AG09309 (cell line): ENCODE measurements around the gene ZMYND15.
A peak's percentile ranks its signal among the peaks of the same experiment; 100 is the strongest.

Source experiments
- DNase-seq: peaks from one replicate; pipeline ENCODE4 v3.0.0-alpha.2; 2010; ENCODE audit warnings: low read depth
- H3K4me3 ChIP-seq: 2 replicates; pipeline ENCODE4 v1.5.1; 2011; ENCODE audit warnings: mild to moderate bottlenecking, low read depth, low read length, moderate library complexity; ENCODE audit not compliant: control insufficient read depth
- TF ChIP-seq, protein P1 (sequence below): IDR thresholded peaks from 2 replicates; pipeline ENCODE4 v1.5.1; 2011; ENCODE audit warnings: mild to moderate bottlenecking, low read depth, low read length, inconsistent platforms; ENCODE audit not compliant: insufficient read depth, control insufficient read depth; ENCODE audit errors: missing control alignments

Gene ZMYND15

DNA sequence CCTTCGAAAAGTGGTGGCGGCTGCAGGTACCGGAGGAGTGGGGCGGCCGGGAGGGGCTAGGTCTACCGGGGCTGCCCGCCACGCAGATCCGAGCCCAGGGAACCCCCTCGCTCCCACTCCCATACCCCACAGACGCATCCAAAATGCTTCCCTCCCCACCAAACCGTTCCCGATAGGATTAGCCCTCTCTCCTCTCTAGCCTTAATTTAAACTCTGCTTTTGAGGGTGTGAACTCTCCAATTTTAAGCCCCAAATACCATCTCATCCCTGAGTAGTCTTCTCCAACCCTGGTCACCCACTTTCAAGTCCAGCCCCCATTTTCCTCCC is 355 bp downstream of the ZMYND15 start:
- H3K4me3 ChIP-seq = peak overlapping the region; percentile 72
- TF ChIP-seq, protein P1, sequence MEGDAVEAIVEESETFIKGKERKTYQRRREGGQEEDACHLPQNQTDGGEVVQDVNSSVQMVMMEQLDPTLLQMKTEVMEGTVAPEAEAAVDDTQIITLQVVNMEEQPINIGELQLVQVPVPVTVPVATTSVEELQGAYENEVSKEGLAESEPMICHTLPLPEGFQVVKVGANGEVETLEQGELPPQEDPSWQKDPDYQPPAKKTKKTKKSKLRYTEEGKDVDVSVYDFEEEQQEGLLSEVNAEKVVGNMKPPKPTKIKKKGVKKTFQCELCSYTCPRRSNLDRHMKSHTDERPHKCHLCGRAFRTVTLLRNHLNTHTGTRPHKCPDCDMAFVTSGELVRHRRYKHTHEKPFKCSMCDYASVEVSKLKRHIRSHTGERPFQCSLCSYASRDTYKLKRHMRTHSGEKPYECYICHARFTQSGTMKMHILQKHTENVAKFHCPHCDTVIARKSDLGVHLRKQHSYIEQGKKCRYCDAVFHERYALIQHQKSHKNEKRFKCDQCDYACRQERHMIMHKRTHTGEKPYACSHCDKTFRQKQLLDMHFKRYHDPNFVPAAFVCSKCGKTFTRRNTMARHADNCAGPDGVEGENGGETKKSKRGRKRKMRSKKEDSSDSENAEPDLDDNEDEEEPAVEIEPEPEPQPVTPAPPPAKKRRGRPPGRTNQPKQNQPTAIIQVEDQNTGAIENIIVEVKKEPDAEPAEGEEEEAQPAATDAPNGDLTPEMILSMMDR = no peak
- DNase-seq = no peak

DNA sequence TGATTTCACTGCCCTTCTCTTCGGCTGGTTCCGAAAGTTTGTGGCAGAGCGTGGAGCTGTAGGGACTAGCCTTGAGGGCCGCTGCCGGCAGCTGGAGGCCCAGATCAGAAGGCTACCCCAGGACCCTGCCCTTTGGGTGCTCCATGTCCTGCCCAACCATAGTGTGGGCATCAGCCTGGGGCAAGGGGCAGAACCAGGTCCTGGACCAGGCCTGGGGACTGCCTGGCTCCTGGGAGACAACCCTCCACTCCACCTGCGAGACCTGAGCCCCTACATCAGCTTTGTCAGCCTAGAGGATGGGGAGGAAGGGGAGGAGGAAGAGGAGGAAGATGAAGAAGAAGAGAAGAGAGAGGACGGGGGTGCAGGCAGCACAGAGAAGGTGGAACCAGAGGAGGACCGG is 951 bp downstream of the ZMYND15 start:
- no peak for DNase-seq
- H3K4me3 ChIP-seq = no peak overlapping the region
- TF ChIP-seq, protein P1 = no peak

DNA sequence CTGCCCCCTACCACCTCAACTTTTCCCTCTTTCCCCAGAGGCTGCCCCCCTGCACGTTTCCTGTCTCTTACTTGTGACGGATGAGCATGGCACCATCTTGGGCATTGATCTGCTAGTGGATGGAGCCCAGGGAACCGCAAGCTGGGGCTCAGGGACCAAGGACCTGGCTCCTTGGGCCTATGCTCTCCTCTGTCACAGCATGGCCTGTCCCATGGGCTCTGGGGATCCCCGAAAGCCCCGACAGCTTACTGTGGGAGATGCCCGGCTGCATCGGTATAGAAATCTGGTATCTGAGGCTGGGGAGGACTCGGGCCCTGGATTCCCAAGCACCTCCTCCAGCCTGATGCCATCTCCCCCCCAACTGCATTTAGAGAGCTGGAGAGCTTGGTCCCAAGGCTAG is 1.9 kb downstream of the ZMYND15 start:
- no peak for DNase-seq
- TF ChIP-seq, protein P1 = no peak
- no peak overlapping the region for H3K4me3 ChIP-seq

DNA sequence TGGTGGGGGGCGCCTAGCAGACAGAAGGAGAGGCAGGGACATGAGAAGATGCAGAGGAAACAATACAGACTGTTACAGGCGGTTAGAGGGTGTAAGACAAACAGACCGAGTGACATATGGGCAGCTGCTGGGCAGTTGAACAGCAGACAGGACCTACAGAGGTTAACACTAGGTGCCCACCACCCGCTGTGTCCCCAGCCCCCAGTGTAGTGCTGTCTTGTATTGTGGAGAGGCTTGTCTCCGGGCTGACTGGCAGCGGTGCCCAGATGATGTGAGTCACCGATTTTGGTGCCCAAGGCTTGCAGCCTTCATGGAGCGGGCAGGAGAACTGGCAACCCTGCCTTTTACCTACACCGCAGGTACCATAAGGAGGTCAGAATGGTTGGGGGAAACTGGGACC is 2.5 kb downstream of the ZMYND15 start:
- TF ChIP-seq, protein P1 = no peak
- no peak for DNase-seq
- H3K4me3 ChIP-seq = no peak overlapping the region

DNA sequence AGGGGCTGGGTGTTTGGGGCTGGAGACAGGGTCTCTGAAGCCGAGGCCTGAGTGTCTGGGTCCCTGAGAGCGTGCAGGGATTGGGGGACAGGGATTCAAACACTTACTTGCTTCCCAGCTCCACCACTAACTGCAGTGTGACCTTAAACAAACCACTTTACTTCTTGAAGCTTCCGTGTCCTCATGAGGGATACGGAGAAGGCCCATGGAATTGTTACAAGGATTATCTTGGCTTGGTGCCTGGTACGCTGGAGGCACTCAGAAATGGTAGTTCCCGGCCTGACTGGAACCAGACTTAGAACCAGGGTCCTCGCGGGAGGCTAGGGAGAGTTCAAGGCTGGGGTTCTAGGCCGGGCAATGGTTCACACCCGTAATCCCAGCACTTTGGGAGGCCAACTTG is 3.0 kb downstream of the ZMYND15 start:
- no peak for DNase-seq
- no peak overlapping the region for H3K4me3 ChIP-seq
- TF ChIP-seq, protein P1 = no peak

DNA sequence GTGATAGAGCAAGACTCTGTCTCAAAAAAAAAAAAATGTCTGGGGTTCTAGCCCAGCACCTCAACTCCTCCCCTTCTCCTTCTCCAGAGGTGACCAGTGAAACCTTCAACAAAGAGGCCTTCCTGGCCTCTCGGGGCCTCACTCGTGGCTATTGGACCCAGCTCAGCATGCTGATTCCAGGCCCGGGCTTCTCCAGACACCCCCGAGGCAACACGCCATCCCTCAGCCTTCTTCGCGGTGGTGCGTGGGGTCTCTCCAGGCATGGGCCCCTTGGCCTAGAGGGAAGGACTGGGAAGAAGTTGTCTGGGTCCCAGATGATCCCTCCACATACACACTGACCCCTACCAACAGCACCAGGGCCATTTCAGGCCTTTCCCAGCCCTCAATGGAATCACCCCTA is 3.6 kb downstream of the ZMYND15 start:
- DNase-seq = no peak
- TF ChIP-seq, protein P1 = no peak
- no peak overlapping the region for H3K4me3 ChIP-seq

DNA sequence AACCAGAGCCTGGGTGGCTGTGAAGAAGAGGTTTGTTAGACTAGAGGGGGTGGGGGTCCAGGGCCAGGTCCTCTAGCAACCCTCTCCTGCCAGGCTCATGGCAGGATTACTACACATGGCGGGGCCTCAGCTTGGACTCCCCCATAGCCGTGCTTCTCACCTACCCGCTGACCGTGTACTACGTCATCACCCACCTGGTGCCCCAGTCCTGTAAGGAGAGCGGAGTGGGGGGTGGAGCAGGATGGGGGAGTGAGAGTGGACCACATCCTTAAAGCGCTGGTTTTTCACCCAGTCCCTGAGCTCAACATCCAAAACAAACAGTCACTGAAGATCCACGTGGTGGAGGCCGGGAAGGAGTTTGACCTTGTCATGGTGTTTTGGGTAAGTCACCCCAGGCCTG is 4.3 kb downstream of the ZMYND15 start:
- no peak overlapping the region for H3K4me3 ChIP-seq
- TF ChIP-seq, protein P1 = no peak
- DNase-seq = no peak
